ENCODE measurements around the gene ITGA5.

The ITGA5 gene

GRCh38 chr12:54378796-54379397 is 40.2 kb downstream of the ITGA5 start:
- peak overlapping the region; percentile 47 to 49 for H3K4me3 ChIP-seq (replicated peaks in 1 of 2; ENCODE audit: low read depth in 2 of 2, low read length in 2 of 2)
- peak; percentile 41 to 51 for DNase-seq (ENCODE audit: low read depth in 2 of 2)

GRCh38 chr12:54377797-54378515 is 41.1 kb downstream of the ITGA5 start:
- H3K4me3 ChIP-seq (replicated peaks in 1 of 2; ENCODE audit: low read depth in 2 of 2, low read length in 2 of 2), result no peak overlapping the region
- DNase-seq (ENCODE audit: low read depth in 2 of 2), result no peak
- TF ChIP-seq CTCF (IDR thresholded peaks at IDR 0.05; ENCODE audit: low read depth, low read length), result no peak

More at GRCh38 chr12:54378796-54379397, 40.2 kb downstream of the ITGA5 start:
- TF ChIP-seq CTCF (IDR thresholded peaks at IDR 0.05; ENCODE audit: low read depth, low read length), result no peak

- TF ChIP-seq CTCF (IDR thresholded peaks at IDR 0.05; ENCODE audit: low read depth, low read length), result no peak
- no peak overlapping the region for H3K4me3 ChIP-seq (replicated peaks in 1 of 2; ENCODE audit: low read depth in 2 of 2, low read length in 2 of 2)
- no peak for DNase-seq (ENCODE audit: low read depth in 2 of 2)
Measured at GRCh38 chr12:54377007-54377406, 42.1 kb downstream of the ITGA5 start.

- no peak overlapping the region for H3K4me3 ChIP-seq (replicated peaks in 1 of 2; ENCODE audit: low read depth in 2 of 2, low read length in 2 of 2)
- peak in 1 of 2 donors; percentile 64 for DNase-seq (ENCODE audit: low read depth in 2 of 2)
- TF ChIP-seq CTCF (IDR thresholded peaks at IDR 0.05; ENCODE audit: low read depth, low read length), result no peak
Measured at GRCh38 chr12:54376596-54376995, 42.5 kb downstream of the ITGA5 start.

- no peak for DNase-seq (ENCODE audit: low read depth in 2 of 2)
- no peak for TF ChIP-seq CTCF (IDR thresholded peaks at IDR 0.05; ENCODE audit: low read depth, low read length)
- H3K4me3 ChIP-seq (replicated peaks in 1 of 2; ENCODE audit: low read depth in 2 of 2, low read length in 2 of 2), result no peak overlapping the region
Measured at GRCh38 chr12:54375259-54375579, 43.8 kb downstream of the ITGA5 start.

GRCh38 chr12:54374562-54375258 is 44.4 kb downstream of the ITGA5 start:
- no peak overlapping the region for H3K4me3 ChIP-seq (replicated peaks in 1 of 2; ENCODE audit: low read depth in 2 of 2, low read length in 2 of 2)
- DNase-seq (ENCODE audit: low read depth in 2 of 2), result no peak
- TF ChIP-seq CTCF (IDR thresholded peaks at IDR 0.05; ENCODE audit: low read depth, low read length), result no peak
